ENCODE data around the gene FAM193A. TPM values are rescaled to one million over a fixed set of nuclear protein-coding genes. Genes with fewer than 3 reads are reported as not detected.

FAM193A gene
- polyA plus RNA-seq, 1 donor (not counting 4 experiments of a cell fraction or from before 2014, with no cell fraction given): 3.6 TPM

- H3K4me2 ChIP-seq (ENCODE audit: control insufficient read depth, extremely low read depth, insufficient read depth, low read depth, low read length): no peak overlapping the region
- H3K27me3 ChIP-seq (ENCODE audit: control insufficient read depth, extremely low read depth, insufficient read depth, low read length): no peaks in the 10 kb centered on the region
- FAIRE-seq: no peak
- H3K9me3 ChIP-seq (ENCODE audit: control insufficient read depth, low read depth, low read length): no peaks in the 10 kb centered on the region
- TF ChIP-seq EZH2 (IDR thresholded peaks at IDR 0.05; ENCODE audit: low read length): no peak
- no peak for TF ChIP-seq CTCF (optimal IDR thresholded peaks at IDR 0.05 in 1 of 3, IDR thresholded peaks at IDR 0.05 in 1 of 3, conservative IDR thresholded peaks at IDR 0.05 in 1 of 3; ENCODE audit: extremely low read depth in 1 of 3, insufficient read depth in 2 of 3, low read length in 3 of 3)
- DNase-seq (ENCODE audit: low read depth, low spot score): no peak
- no peak overlapping the region for H3K9ac ChIP-seq (ENCODE audit: control insufficient read depth, extremely low read depth, insufficient read depth, low read length)
- peaks cover 14 to 28% of the 10 kb centered on the region in 2 experiments for H3K36me3 ChIP-seq (ENCODE audit: control insufficient read depth in 2 of 2, extremely low read depth in 1 of 2, insufficient read depth in 2 of 2, low read length in 2 of 2)
- peaks cover 33% of the 10 kb centered on the region for H4K20me1 ChIP-seq (ENCODE audit: control insufficient read depth, extremely low read depth, insufficient read depth, low read length)
- peaks cover 3% of the 10 kb centered on the region for H3K9me1 ChIP-seq (ENCODE audit: control insufficient read depth, extremely low read depth, insufficient read depth, low read length)
- peaks cover 94% of the 10 kb centered on the region for H3K79me2 ChIP-seq (ENCODE audit: control insufficient read depth, insufficient read depth, low read length)
- H2AFZ ChIP-seq (ENCODE audit: control insufficient read depth, low read length): no peak overlapping the region
- H3K4me3 ChIP-seq (ENCODE audit: control insufficient read depth in 2 of 3, extremely low read depth in 1 of 3, insufficient read depth in 2 of 3, low read depth in 1 of 3, low read length in 3 of 3): no peak overlapping the region
- H3K27ac ChIP-seq (ENCODE audit: control insufficient read depth, insufficient read depth, low read length): no peak overlapping the region
- dilution Hi-C loops (cut with MboI; ENCODE audit: extremely low pct_ligation_motif_present, low sequenced_read_pairs): no loop called here
- H3K4me1 ChIP-seq (ENCODE audit: control insufficient read depth, extremely low read depth, insufficient read depth, low read length): peaks cover 12% of the 10 kb centered on the region
Measured at GRCh38 chr4:2487632-2488031, 48.8 kb upstream of the FAM193A start.

- no peak for FAIRE-seq
- no peaks in the 10 kb centered on the region for H3K27me3 ChIP-seq (ENCODE audit: control insufficient read depth, extremely low read depth, insufficient read depth, low read length)
- DNase-seq (ENCODE audit: low read depth, low spot score): no peak
- H3K9me3 ChIP-seq (ENCODE audit: control insufficient read depth, low read depth, low read length): no peaks in the 10 kb centered on the region
- dilution Hi-C loops (cut with MboI; ENCODE audit: extremely low pct_ligation_motif_present, low sequenced_read_pairs): no loop called here
- H3K27ac ChIP-seq (ENCODE audit: control insufficient read depth, insufficient read depth, low read length): peak overlapping the region; percentile 88
- H3K4me3 ChIP-seq (ENCODE audit: control insufficient read depth in 2 of 3, extremely low read depth in 1 of 3, insufficient read depth in 2 of 3, low read depth in 1 of 3, low read length in 3 of 3): no peak overlapping the region
- no peak overlapping the region for H3K4me2 ChIP-seq (ENCODE audit: control insufficient read depth, extremely low read depth, insufficient read depth, low read depth, low read length)
- peaks cover 93% of the 10 kb centered on the region for H3K79me2 ChIP-seq (ENCODE audit: control insufficient read depth, insufficient read depth, low read length)
- H3K9ac ChIP-seq (ENCODE audit: control insufficient read depth, extremely low read depth, insufficient read depth, low read length): no peak overlapping the region
- H2AFZ ChIP-seq (ENCODE audit: control insufficient read depth, low read length): no peak overlapping the region
- peaks cover 3% of the 10 kb centered on the region for H3K9me1 ChIP-seq (ENCODE audit: control insufficient read depth, extremely low read depth, insufficient read depth, low read length)
- TF ChIP-seq CTCF (optimal IDR thresholded peaks at IDR 0.05 in 1 of 3, IDR thresholded peaks at IDR 0.05 in 1 of 3, conservative IDR thresholded peaks at IDR 0.05 in 1 of 3; ENCODE audit: extremely low read depth in 1 of 3, insufficient read depth in 2 of 3, low read length in 3 of 3) (no peak), EZH2 (IDR thresholded peaks at IDR 0.05; ENCODE audit: low read length) (no peak)
- H3K4me1 ChIP-seq (ENCODE audit: control insufficient read depth, extremely low read depth, insufficient read depth, low read length): peaks cover 12% of the 10 kb centered on the region
- H3K36me3 ChIP-seq (ENCODE audit: control insufficient read depth in 2 of 2, extremely low read depth in 1 of 2, insufficient read depth in 2 of 2, low read length in 2 of 2): peaks cover 15 to 35% of the 10 kb centered on the region in 2 experiments
- peaks cover 27% of the 10 kb centered on the region for H4K20me1 ChIP-seq (ENCODE audit: control insufficient read depth, extremely low read depth, insufficient read depth, low read length)
Measured at GRCh38 chr4:2489081-2489805, 47.2 kb upstream of the FAM193A start.
